Right renal pelvis (tissue), 4 donors: Measurements from ENCODE around the gene GPR183. TPM values are rescaled to one million over a fixed set of nuclear protein-coding genes. Genes with fewer than 3 reads are reported as not detected.

Experiments
- DNase-seq, 4 donors: peaks; one replicate each; pipeline ENCODE4 v3.0.0-alpha.2; 2013; ENCODE audit warnings: low read depth in 4 of 4, low spot score in 3 of 4, missing footprints in 1 of 4
- polyA plus RNA-seq, 4 donors: library from polyadenylated mRNA; unstranded; fragments of 120-200 nt; gene quantifications; one replicate each; pipeline ENCODE4 v1.2.1, GENCODE V29; 2013; ENCODE audit not compliant: insufficient read length in 4 of 4

The GPR183 gene
- polyA plus RNA-seq, 4 donors, result 2.2 to 4.4 (median 2.9) TPM

GRCh38 chr13:99296398-99296797, 10.8 kb downstream of the GPR183 start:
- DNase-seq, result no peak

DNA sequence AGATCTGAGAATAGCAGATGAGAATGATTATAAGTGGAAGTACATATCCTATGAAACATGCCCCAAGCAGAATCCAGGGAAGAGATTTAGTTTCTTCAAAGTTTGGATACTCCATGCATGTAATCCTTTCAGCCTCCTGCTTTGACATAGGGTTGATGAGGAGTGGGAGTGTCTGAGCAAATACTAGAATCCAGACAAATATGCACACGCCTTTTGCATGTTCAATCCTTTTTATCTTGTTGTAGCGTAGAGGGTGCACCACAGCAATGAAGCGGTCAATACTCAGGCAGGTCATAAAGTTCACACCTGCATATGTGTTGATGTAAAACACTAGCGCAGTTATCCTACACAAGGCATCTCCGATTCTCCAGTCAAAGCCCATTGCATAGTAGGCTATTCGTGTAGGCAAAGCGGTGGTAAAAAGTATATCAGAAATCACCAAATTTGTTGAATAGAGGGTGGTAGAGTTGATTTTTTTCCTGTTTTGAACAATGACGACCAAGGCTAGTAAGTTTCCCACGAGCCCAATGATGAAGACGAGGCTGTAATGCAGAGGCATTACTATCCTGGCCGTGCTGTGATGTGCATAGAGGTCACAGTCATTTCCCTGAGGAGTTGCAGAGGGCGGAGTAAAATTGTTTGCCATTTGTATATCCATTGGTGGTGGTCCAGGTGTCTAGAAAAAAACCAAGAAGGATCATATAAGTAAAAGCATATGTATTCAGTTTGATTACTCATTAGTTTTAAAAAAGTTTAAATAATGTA, 11.5 kb downstream of the GPR183 start:
- no peak for DNase-seq

DNA sequence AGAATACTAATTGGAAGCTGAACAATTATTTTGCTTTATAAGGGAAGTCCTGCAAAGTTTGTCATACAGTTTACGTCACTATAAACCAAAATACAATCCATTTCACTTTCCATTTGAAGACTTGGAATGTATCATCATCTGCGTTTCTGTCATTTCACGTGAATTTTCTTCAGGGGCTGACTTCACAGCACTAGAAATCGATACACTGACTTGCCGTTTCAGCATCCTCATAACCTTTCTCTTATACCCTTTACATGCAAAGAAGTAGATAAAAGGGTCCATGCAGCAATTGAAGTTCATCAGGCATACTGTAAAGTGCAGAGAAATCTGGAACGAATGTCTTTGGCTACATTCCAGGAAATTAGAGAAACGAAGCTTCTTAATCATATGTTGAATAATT, 12.2 kb downstream of the GPR183 start:
- no peak for DNase-seq

GRCh38 chr13:99294198-99294597, 13.0 kb downstream of the GPR183 start:
- DNase-seq, result no peak

GRCh38 chr13:99293178-99293577, 14.0 kb downstream of the GPR183 start:
- DNase-seq, result no peak

DNA sequence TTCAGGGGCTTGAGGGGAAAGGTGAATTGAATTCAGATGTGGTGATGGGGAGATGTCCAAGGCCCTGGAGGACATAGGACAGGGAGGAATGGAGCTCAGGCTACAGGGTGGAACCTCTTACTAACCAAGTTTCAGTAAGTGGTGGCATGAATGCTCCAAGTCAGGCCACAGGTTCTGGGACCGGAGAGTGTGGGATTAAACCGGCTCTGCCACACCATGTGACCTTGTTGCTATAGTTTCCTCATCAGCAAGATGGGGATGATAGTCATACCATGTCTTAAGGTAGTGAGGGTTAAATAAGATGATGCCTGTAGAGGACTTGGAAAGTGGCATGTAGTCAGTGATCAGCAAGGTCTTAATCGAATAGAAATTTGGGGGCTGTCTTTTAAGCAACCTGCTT, 16.3 kb downstream of the GPR183 start:
- no peak for DNase-seq

DNA sequence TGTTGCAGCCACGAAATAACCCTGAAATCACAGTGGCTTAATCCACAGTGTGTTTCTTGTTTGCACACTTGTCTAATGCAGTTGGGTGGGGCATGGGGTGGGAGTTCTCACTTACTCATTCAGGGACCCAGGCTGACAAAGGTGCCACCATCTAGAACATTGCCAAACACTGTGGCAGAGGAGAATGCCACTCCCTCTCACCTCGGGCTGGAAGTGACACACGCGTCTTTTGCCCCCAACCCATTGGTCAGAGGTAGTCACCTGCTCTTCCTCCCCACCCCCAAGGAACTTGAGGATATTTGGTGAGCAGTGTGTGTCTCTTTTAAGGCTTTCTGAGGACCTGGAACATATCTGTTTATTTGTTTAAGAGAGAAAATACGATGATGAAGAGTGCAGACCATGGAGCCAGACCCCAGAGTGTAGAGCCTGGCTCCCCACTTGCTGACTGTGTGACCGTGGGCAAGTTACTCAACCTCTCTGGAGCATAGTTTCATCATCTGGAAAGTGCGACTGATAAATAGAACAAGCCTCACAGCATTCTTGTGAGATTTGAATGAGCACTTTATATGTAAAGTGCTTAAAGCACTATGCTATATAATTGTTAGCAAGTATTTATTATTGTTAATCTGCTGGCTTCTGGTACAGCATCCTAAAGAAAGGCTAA, 17.4 kb downstream of the GPR183 start:
- DNase-seq, result no peak

DNA sequence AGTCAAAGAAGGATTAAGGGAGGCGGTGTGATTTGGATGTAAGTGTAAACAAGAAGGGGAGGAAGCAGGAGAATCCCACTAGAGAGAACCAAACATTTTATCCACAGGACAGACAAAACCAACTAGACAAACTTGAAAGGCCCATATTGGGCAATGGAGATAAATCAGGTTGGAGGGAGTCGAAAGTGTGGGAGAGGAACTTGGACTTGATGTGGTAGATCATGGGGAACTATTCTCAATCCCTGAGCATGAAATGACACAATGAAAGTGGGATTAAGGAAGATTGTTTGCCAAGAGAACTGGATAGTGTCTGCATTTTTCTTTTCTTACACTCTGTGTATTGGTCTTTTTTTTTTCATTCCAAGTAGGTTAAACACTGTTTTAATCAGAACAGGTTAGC, 17.9 kb downstream of the GPR183 start:
- DNase-seq, result no peak

DNA sequence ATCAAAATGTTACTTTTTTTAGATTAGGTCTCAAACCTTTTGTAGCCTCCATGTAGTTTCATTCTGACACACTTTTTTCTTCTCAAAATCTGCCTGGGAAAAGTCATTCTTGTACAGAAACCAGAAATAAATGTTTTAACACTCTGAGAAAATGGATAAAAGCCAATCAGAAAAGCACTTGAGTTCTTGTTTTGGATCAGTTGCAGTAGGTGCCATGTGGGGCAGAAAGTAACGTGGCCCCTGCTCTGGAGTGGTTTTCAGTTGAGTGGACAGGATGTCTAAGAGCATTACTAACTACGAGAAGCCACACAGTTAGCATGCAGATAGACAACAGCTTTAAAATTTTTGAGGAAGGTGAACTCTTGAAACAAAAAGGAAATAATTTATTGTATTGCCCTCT, 19.1 kb downstream of the GPR183 start:
- DNase-seq, result no peak

DNA sequence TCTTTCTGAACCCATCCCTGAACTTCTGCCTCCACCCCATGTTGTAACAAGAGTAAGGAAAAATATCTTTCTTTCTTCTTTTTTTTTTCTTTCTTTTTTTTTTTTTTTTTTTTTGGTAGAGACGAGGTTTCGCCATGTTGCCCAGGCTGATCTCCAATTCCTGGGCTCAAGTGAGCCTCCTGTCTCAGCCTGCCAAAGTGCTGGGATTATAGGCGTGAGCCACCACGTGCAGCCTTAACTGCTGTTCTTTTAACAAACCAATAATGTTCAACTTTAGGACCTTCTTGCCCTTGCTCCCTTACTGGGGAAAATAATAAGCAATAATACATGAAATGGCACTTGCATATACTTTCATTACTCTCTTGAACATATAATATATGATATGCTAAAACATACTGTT, 19.6 kb downstream of the GPR183 start:
- DNase-seq, result no peak

DNA sequence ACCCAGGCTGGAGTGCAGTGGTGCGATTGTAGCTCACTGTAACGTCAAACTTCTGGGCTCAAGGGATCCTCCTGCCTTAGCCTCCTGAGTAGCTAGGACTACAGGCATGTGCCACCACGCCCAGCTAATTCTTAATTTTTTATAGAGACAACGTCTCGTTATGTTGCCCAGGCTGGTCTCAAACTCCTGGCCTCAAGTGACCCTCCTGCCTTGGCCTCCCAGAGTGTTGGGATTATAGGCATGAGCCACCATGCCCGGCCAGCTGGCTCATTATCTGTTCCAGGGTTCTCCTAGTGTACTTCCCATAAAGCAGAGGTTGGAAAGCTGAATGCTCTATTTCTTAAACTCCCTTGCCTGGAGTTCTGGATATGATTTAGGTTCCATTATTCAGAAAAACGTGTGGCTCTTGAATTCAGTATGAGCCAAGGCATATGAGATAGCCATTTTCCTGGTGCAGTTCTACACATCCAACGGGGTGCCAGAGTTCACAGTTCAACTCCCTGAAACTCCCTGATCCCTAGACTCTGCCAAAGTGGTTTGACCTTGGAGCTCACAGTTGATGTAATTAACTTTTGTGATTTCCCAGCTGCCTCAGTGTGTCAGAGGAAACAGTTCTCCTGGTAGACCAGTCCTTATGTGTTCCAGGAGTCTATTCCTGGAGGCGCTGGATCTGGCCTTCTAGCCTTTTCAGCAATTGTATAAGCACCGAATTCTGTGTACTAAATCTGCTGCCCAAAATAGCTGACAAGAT, 21.6 kb downstream of the GPR183 start:
- DNase-seq, result no peak

GRCh38 chr13:99282264-99283231, 24.7 kb downstream of the GPR183 start:
- no peak for DNase-seq

- no peak for DNase-seq
Measured at GRCh38 chr13:99281811-99282263, 25.4 kb downstream of the GPR183 start.

DNA sequence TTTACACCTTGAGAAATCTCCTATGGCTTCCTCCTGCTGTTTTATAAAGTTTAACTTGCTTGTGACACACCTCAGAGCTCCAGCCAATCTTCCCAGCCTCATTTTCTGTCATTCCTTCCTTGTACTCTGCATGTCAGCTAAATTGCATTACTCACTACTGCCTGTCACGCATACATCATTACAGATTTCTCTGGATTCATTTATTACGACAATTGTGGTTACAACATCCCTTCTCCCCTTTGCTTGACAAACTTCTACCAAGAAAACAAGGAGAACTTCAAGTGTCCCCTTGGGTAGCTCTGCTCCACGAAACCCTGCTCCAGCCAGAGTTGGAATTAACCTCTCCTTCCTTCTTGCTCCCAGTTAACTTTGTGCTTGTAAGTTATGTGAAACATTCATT, 27.0 kb downstream of the GPR183 start:
- DNase-seq, result no peak

- no peak for DNase-seq
Measured at GRCh38 chr13:99279637-99280036, 27.6 kb downstream of the GPR183 start.

GRCh38 chr13:99278843-99279242, 28.4 kb downstream of the GPR183 start:
- no peak for DNase-seq

- DNase-seq, result no peak
Measured at GRCh38 chr13:99278200-99278599, 29.0 kb downstream of the GPR183 start.

GRCh38 chr13:99277629-99278028, 29.6 kb downstream of the GPR183 start:
- DNase-seq, result no peak

DNA sequence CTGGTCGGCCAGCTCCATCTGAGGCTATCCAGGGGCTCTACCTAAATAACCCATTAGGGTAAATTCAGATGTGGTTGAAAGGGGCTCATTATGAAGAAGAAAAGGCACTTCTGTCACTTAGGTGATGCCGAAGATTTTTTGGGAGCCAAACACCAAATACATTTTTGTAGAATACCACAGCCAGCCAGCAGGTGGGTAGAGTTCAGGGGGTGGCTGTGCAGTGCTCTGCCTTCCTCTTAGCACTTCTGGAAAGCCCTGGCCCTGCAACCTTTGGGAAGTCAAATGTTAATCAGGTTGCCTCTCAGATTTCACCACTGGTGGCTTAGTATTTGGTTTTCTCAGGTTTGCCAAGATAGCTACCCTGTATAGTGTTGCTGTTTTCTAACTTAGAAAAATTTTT, 30.5 kb downstream of the GPR183 start:
- DNase-seq, result no peak

- DNase-seq, result no peak
Measured at GRCh38 chr13:99275093-99275469, 32.1 kb downstream of the GPR183 start.
